Measurements from ENCODE around the gene UBAP1. TPM values are rescaled to one million over a fixed set of nuclear protein-coding genes. Genes with fewer than 3 reads are reported as not detected.
A peak's percentile ranks its signal among the peaks of the same experiment; 100 is the strongest.
"Not testable (repeated sequence)": the region's sequence is repeated elsewhere in the genome, so short reads cannot be mapped to it uniquely, and the experiment has no call there.

Gene UBAP1
- total and polyA plus RNA-seq, 5 donors = 31.2 to 51.1 (median 46.3) TPM

DNA sequence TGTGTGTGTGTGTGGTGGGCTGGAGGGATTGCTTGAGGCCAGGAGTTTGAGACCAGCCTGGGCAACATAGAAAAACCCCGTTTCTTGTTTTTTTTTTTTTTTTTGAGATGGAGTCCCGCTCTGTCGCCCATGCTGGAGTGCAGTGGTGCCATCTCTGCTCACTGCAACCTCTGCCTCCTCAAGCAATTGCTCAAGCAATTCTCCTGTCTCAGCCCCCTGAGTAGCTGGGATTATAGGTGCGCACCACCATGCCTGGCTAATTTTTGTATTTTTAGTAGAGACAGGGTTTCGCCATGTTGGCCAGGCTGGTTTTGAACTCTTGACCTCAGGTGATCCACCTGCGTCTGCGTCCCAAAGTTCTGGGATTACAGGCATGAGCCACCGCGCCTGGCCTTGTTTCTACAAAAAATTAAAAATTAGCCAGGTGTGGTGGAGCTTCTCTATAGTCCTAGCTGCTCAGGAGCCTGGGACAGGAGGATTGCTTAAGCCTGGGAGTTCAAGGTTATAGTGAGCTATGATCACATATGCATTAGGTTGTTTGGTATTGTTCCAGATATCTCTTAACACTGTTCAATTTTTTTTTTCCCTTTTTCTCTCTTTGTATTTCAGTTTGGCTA is 47.4 kb downstream of the UBAP1 start:
- H3K4me1 ChIP-seq (ENCODE audit: control insufficient read depth, insufficient read depth, low read length); intact Hi-C loops (cut with DNase I); ATAC-seq; H3K27me3 ChIP-seq (ENCODE audit: control insufficient read depth, insufficient read depth); H3K4me3 ChIP-seq (ENCODE audit: low read length); DNase-seq; H3K9me3 ChIP-seq (ENCODE audit: control insufficient read depth, low read length); H3K27ac ChIP-seq (ENCODE audit: low read length): not testable (repeated sequence)
- 96% methylated on average over 9 of the region's 9 CpGs for WGBS

GRCh38 chr9:34227445-34227844 is 48.6 kb downstream of the UBAP1 start:
- ATAC-seq (no peak), DNase-seq (no peak)
- 92% methylated on average over 2 of the region's 2 CpGs for whole genome bisulfite sequencing
- Histone ChIP-seq H3K4me3 (ENCODE audit: low read length) (no peak overlapping the region), H3K27ac (ENCODE audit: low read length) (no peak overlapping the region), H3K27me3 (ENCODE audit: control insufficient read depth, insufficient read depth) (no peaks in the 10 kb centered on the region), H3K4me1 (ENCODE audit: control insufficient read depth, insufficient read depth, low read length) (no peaks in the 10 kb centered on the region), H3K9me3 (ENCODE audit: control insufficient read depth, low read length) (no peaks in the 10 kb centered on the region)
- intact Hi-C loops (cut with DNase I) = no loop called here

GRCh38 chr9:34230556-34230955 is 51.7 kb downstream of the UBAP1 start:
- WGBS = 88% methylated on average over 4 of the region's 4 CpGs
- H3K27ac ChIP-seq (ENCODE audit: low read length) = no peak overlapping the region
- intact Hi-C loops (cut with DNase I) = no loop called here
- H3K9me3 ChIP-seq (ENCODE audit: control insufficient read depth, low read length) = no peaks in the 10 kb centered on the region
- H3K27me3 ChIP-seq (ENCODE audit: control insufficient read depth, insufficient read depth) = no peaks in the 10 kb centered on the region
- no peaks in the 10 kb centered on the region for H3K4me1 ChIP-seq (ENCODE audit: control insufficient read depth, insufficient read depth, low read length)
- DNase-seq = no peak
- no peak overlapping the region for H3K4me3 ChIP-seq (ENCODE audit: low read length)
- no peak for ATAC-seq

GRCh38 chr9:34232201-34232600 is 53.4 kb downstream of the UBAP1 start:
- DNase-seq = no peak
- no peak overlapping the region for H3K4me3 ChIP-seq (ENCODE audit: low read length)
- H3K27me3 ChIP-seq (ENCODE audit: control insufficient read depth, insufficient read depth) = no peaks in the 10 kb centered on the region
- intact Hi-C loops (cut with DNase I) = no loop called here
- no peak for ATAC-seq
- H3K9me3 ChIP-seq (ENCODE audit: control insufficient read depth, low read length) = no peaks in the 10 kb centered on the region
- WGBS = 96% methylated on average over 2 of the region's 2 CpGs
- no peaks in the 10 kb centered on the region for H3K4me1 ChIP-seq (ENCODE audit: control insufficient read depth, insufficient read depth, low read length)
- H3K27ac ChIP-seq (ENCODE audit: low read length) = no peak overlapping the region

GRCh38 chr9:34233672-34234071 is 54.8 kb downstream of the UBAP1 start:
- Histone ChIP-seq H3K4me3 (ENCODE audit: low read length) (no peak overlapping the region), H3K27me3 (ENCODE audit: control insufficient read depth, insufficient read depth) (no peaks in the 10 kb centered on the region), H3K4me1 (ENCODE audit: control insufficient read depth, insufficient read depth, low read length) (no peaks in the 10 kb centered on the region), H3K27ac (ENCODE audit: low read length) (no peak overlapping the region), H3K9me3 (ENCODE audit: control insufficient read depth, low read length) (no peaks in the 10 kb centered on the region)
- intact Hi-C loops (cut with DNase I) = no loop called here
- DNase-seq = no peak
- ATAC-seq = no peak
- WGBS = 100% methylated on average over 1 of the region's 1 CpG

- Histone ChIP-seq H3K9me3 (ENCODE audit: control insufficient read depth, low read length) (no peaks in the 10 kb centered on the region), H3K4me1 (ENCODE audit: control insufficient read depth, insufficient read depth, low read length) (peaks cover 11% of the 10 kb centered on the region), H3K27me3 (ENCODE audit: control insufficient read depth, insufficient read depth) (no peaks in the 10 kb centered on the region), H3K27ac (ENCODE audit: low read length) (no peak overlapping the region), H3K4me3 (ENCODE audit: low read length) (no peak overlapping the region)
- intact Hi-C loops (cut with DNase I) = no loop called here
- peak in 1 of 2 donors; percentile 55 for ATAC-seq
- WGBS = 73% methylated on average over 4 of the region's 4 CpGs
- peak in 2 of 3 donors; percentile 70 to 84 for DNase-seq
Observed at GRCh38 chr9:34237836-34238235, 59.0 kb downstream of the UBAP1 start.

- Histone ChIP-seq H3K27ac (ENCODE audit: low read length) (no peak overlapping the region), H3K4me1 (ENCODE audit: control insufficient read depth, insufficient read depth, low read length) (peaks cover 14% of the 10 kb centered on the region), H3K9me3 (ENCODE audit: control insufficient read depth, low read length) (no peaks in the 10 kb centered on the region), H3K27me3 (ENCODE audit: control insufficient read depth, insufficient read depth) (no peaks in the 10 kb centered on the region), H3K4me3 (ENCODE audit: low read length) (no peak overlapping the region)
- no peak for ATAC-seq
- 30% methylated on average over 1 of the region's 1 CpG for WGBS
- no peak for DNase-seq
- intact Hi-C loops (cut with DNase I) = no loop called here
Observed at GRCh38 chr9:34240006-34240405, 61.2 kb downstream of the UBAP1 start.

DNA sequence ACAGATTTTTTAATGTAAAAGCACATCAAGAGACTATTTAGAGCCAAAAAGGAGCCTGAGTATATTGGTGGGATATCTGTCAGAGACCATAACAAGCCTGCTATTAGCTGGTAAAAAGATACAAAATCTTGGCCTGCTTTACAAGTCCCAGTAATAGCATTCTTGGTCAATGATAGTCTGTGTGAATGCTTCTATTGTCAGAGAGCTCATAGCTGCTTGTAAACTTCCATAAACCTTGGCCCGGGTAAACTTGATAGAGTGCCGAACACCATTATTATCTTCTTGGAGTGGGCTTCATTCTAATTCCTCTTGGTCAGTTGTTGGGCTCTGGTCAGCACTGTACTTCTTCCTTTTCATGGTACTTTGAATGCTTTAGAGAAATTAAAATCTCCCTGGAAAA is 64.0 kb downstream of the UBAP1 start:
- Histone ChIP-seq H3K27me3 (ENCODE audit: control insufficient read depth, insufficient read depth) (no peaks in the 10 kb centered on the region), H3K27ac (ENCODE audit: low read length) (peak overlapping the region; percentile 48), H3K4me1 (ENCODE audit: control insufficient read depth, insufficient read depth, low read length) (peaks cover 17% of the 10 kb centered on the region), H3K4me3 (ENCODE audit: low read length) (no peak overlapping the region), H3K9me3 (ENCODE audit: control insufficient read depth, low read length) (no peaks in the 10 kb centered on the region)
- DNase-seq = no peak
- peak; percentile 68 to 84 for ATAC-seq
- intact Hi-C loops (cut with DNase I) = no loop called here
- 36% methylated on average over 2 of the region's 2 CpGs for WGBS

DNA sequence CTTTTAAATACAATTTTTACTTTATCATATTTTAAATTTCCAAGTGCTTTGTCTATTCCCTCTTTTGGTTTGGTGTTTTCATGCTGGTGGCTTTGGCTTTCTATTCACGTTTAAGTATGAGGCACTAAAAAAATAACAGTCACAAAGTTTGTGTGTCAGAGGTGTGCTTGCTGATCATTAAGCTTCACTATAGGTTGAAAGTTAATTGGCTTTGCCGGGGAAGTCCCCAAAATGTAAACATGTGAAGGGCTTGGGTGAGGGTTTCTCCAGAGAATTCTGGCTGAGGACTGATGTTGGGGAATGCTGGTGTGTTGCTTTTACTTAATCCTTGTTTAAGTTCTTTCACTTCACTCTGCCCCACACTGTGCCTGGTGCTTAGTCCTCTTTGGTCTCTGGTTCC is 66.4 kb downstream of the UBAP1 start:
- WGBS = no CpG with 5 or more reads among the region's 2 CpGs
- ATAC-seq; H3K4me3 ChIP-seq (ENCODE audit: low read length); H3K27ac ChIP-seq (ENCODE audit: low read length); H3K9me3 ChIP-seq (ENCODE audit: control insufficient read depth, low read length); DNase-seq; H3K27me3 ChIP-seq (ENCODE audit: control insufficient read depth, insufficient read depth); intact Hi-C loops (cut with DNase I): not testable (repeated sequence)
- peaks cover 22% of the 10 kb centered on the region for H3K4me1 ChIP-seq (ENCODE audit: control insufficient read depth, insufficient read depth, low read length)

DNA sequence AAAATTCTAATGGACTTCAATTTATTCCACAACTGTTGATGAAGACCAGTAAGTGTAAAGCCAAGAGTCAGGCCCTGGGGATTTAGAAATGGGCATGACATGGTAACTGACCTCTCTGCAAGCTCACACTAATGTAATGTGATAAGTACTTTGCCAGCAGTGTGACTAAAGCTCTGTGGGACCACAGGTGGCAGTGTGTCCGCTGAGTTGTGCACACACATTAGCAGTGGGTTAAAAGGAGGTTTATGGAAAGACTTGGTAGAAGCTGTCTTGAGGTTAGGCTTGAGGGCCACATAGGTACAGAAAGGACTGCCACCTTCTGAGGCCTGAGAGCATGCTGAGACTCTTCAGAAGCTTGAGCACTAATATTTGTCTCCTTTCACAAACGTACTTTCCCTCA is 67.6 kb downstream of the UBAP1 start:
- Histone ChIP-seq H3K27me3 (ENCODE audit: control insufficient read depth, insufficient read depth) (no peaks in the 10 kb centered on the region), H3K27ac (ENCODE audit: low read length) (peak overlapping the region; percentile 25), H3K9me3 (ENCODE audit: control insufficient read depth, low read length) (no peaks in the 10 kb centered on the region), H3K4me1 (ENCODE audit: control insufficient read depth, insufficient read depth, low read length) (peaks cover 19% of the 10 kb centered on the region), H3K4me3 (ENCODE audit: low read length) (no peak overlapping the region)
- DNase-seq (no peak), ATAC-seq (no peak)
- intact Hi-C loops (cut with DNase I) = no loop called here
- WGBS = 65% methylated on average over 2 of the region's 2 CpGs

DNA sequence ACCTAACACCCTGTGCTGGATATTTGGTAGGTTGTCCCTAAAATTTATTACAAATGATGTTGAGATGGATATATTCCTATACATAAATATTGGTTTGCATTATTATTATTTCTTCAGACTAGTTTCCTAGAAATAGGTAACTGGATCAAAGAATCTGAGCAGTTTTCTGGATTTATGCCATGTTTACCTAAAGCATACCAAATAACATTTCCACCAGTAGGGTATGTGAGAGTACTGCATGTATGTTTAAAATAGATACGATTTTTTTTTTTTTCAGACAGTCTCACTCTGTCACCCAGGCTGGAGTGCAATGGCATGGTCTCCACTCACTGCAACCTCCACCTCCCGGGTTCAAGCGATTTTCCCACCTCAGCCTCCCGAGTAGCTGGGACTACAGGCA is 68.9 kb downstream of the UBAP1 start:
- DNase-seq; H3K27me3 ChIP-seq (ENCODE audit: control insufficient read depth, insufficient read depth); H3K4me3 ChIP-seq (ENCODE audit: low read length); intact Hi-C loops (cut with DNase I); ATAC-seq; H3K9me3 ChIP-seq (ENCODE audit: control insufficient read depth, low read length); H3K27ac ChIP-seq (ENCODE audit: low read length): not testable (repeated sequence)
- H3K4me1 ChIP-seq (ENCODE audit: control insufficient read depth, insufficient read depth, low read length) = peaks cover 16% of the 10 kb centered on the region
- 80% methylated on average over 4 of the region's 4 CpGs for WGBS

GRCh38 chr9:34249274-34249673 is 70.4 kb downstream of the UBAP1 start:
- no peak overlapping the region for H3K4me3 ChIP-seq (ENCODE audit: low read length)
- ATAC-seq (no peak), DNase-seq (no peak)
- no peaks in the 10 kb centered on the region for H3K9me3 ChIP-seq (ENCODE audit: control insufficient read depth, low read length)
- no peaks in the 10 kb centered on the region for H3K27me3 ChIP-seq (ENCODE audit: control insufficient read depth, insufficient read depth)
- intact Hi-C loops (cut with DNase I) = no loop called here
- WGBS = 85% methylated on average over 7 of the region's 7 CpGs
- no peak overlapping the region for H3K27ac ChIP-seq (ENCODE audit: low read length)
- H3K4me1 ChIP-seq (ENCODE audit: control insufficient read depth, insufficient read depth, low read length) = peaks cover 21% of the 10 kb centered on the region
